ENCODE measurements around the gene CACNA1A.
"Not testable (repeated sequence)": the region's sequence is repeated elsewhere in the genome, so short reads cannot be mapped to it uniquely, and the experiment has no call there.

CACNA1A gene

GRCh38 chr19:13506471-13506820, at the start of gene CACNA1A:
Gene CACNA1A (minus strand): TSS chr19:13506479. CDS start chr19:13506224, 255 bp downstream.
- FAIRE-seq (no peak), DNase-seq (ENCODE audit: insufficient read length, low spot score) (no peak)

- FAIRE-seq (no peak), DNase-seq (ENCODE audit: insufficient read length, low spot score) (no peak)
Measured at GRCh38 chr19:13554506-13555240, 48.4 kb upstream of the CACNA1A start.

GRCh38 chr19:13553880-13554400, 47.7 kb upstream of the CACNA1A start:
- no peak for FAIRE-seq
- DNase-seq (ENCODE audit: insufficient read length, low spot score), result no peak

- no peak for DNase-seq (ENCODE audit: insufficient read length, low spot score)
Measured at GRCh38 chr19:13548131-13548530, 41.9 kb upstream of the CACNA1A start.

GRCh38 chr19:13547102-13547501, 40.8 kb upstream of the CACNA1A start:
- DNase-seq (ENCODE audit: insufficient read length, low spot score), result no peak
- no peak for FAIRE-seq

More at GRCh38 chr19:13548131-13548530, 41.9 kb upstream of the CACNA1A start:
- no peak for FAIRE-seq

- no peak for FAIRE-seq
- no peak for DNase-seq (ENCODE audit: insufficient read length, low spot score)
Measured at GRCh38 chr19:13544423-13544822, 38.1 kb upstream of the CACNA1A start.

GRCh38 chr19:13541554-13541953, 35.3 kb upstream of the CACNA1A start:
- DNase-seq (ENCODE audit: insufficient read length, low spot score), result no peak
- FAIRE-seq, result no peak

GRCh38 chr19:13539332-13539731, 33.1 kb upstream of the CACNA1A start:
- no peak for DNase-seq (ENCODE audit: insufficient read length, low spot score)
- no peak for FAIRE-seq

GRCh38 chr19:13538601-13539253, 32.4 kb upstream of the CACNA1A start:
- DNase-seq (ENCODE audit: insufficient read length, low spot score) (no peak), FAIRE-seq (no peak)

GRCh38 chr19:13537454-13537853, 31.2 kb upstream of the CACNA1A start:
- DNase-seq (ENCODE audit: insufficient read length, low spot score) (no peak), FAIRE-seq (no peak)

GRCh38 chr19:13530720-13531119, 24.4 kb upstream of the CACNA1A start:
- no peak for FAIRE-seq
- no peak for DNase-seq (ENCODE audit: insufficient read length, low spot score)

GRCh38 chr19:13529721-13530120, 23.4 kb upstream of the CACNA1A start:
- not testable (repeated sequence) for DNase-seq (ENCODE audit: insufficient read length, low spot score); FAIRE-seq

GRCh38 chr19:13526552-13526951, 20.3 kb upstream of the CACNA1A start:
- no peak for DNase-seq (ENCODE audit: insufficient read length, low spot score)

GRCh38 chr19:13521066-13521465, 14.8 kb upstream of the CACNA1A start:
- DNase-seq (ENCODE audit: insufficient read length, low spot score) (no peak), FAIRE-seq (no peak)

More at GRCh38 chr19:13526552-13526951, 20.3 kb upstream of the CACNA1A start:
- FAIRE-seq, result no peak

- DNase-seq (ENCODE audit: insufficient read length, low spot score) (no peak), FAIRE-seq (no peak)
Measured at GRCh38 chr19:13511947-13512346, 5.7 kb upstream of the CACNA1A start.

- FAIRE-seq, result no peak
Measured at GRCh38 chr19:13507053-13507611, 853 bp upstream of the CACNA1A start.

GRCh38 chr19:13505761-13506470, 363 bp downstream of the CACNA1A start:
- FAIRE-seq (no peak), DNase-seq (ENCODE audit: insufficient read length, low spot score) (no peak)

More at GRCh38 chr19:13507053-13507611, 853 bp upstream of the CACNA1A start:
- no peak for DNase-seq (ENCODE audit: insufficient read length, low spot score)

GRCh38 chr19:13505164-13505695, 1.0 kb downstream of the CACNA1A start:
- no peak for DNase-seq (ENCODE audit: insufficient read length, low spot score)

GRCh38 chr19:13503570-13504235, 2.6 kb downstream of the CACNA1A start:
- FAIRE-seq, result no peak

More at GRCh38 chr19:13505164-13505695, 1.0 kb downstream of the CACNA1A start:
- no peak for FAIRE-seq

GRCh38 chr19:13502231-13502630, 4.0 kb downstream of the CACNA1A start:
- DNase-seq (ENCODE audit: insufficient read length, low spot score) (no peak), FAIRE-seq (no peak)

More at GRCh38 chr19:13503570-13504235, 2.6 kb downstream of the CACNA1A start:
- no peak for DNase-seq (ENCODE audit: insufficient read length, low spot score)

Measured in GM19239 (cell line).